ENCODE data around the gene SLC23A1.
A peak's percentile ranks its signal among the peaks of the same experiment; 100 is the strongest.

- TF ChIP-seq POLR2A (IDR thresholded peaks at IDR 0.05) (no peak), CTCF (IDR thresholded peaks at IDR 0.05) (peak in 1 of 3 experiments; percentile 3)
Observed at GRCh38 chr5:139385061-139386049, 2.3 kb upstream of the SLC23A1 start.

Measured in testis (tissue), 2 donors.